NCI-H1048 (cell line): ENCODE measurements around the gene ECHDC3.

Experiments
- DNase-seq: peaks from one replicate; lab custom pipeline; 2025; lab: John Stamatoyannopoulos, UW

The ECHDC3 gene

GRCh38 chr10:11782793-11783557 is 40.8 kb downstream of the ECHDC3 start:
- DNase-seq, result peak; percentile 28

GRCh38 chr10:11783558-11783865 is 41.3 kb downstream of the ECHDC3 start:
- DNase-seq, result no peak

- DNase-seq, result no peak
Measured at GRCh38 chr10:11787374-11787773, 45.2 kb downstream of the ECHDC3 start.

- no peak for DNase-seq
Measured at GRCh38 chr10:11787846-11788245, 45.7 kb downstream of the ECHDC3 start.

- DNase-seq, result no peak
Measured at GRCh38 chr10:11789306-11789705, 47.1 kb downstream of the ECHDC3 start.

GRCh38 chr10:11789956-11790355 is 47.8 kb downstream of the ECHDC3 start:
- DNase-seq, result no peak

GRCh38 chr10:11793762-11794479 is 51.7 kb downstream of the ECHDC3 start:
- no peak for DNase-seq

- DNase-seq, result no peak
Measured at GRCh38 chr10:11794566-11794965, 52.4 kb downstream of the ECHDC3 start.

GRCh38 chr10:11795101-11795920 is 53.1 kb downstream of the ECHDC3 start:
- no peak for DNase-seq

GRCh38 chr10:11796474-11796873 is 54.3 kb downstream of the ECHDC3 start:
- DNase-seq, result no peak

- DNase-seq, result no peak
Measured at GRCh38 chr10:11797281-11797680, 55.1 kb downstream of the ECHDC3 start.

GRCh38 chr10:11797847-11798633 is 55.9 kb downstream of the ECHDC3 start:
- no peak for DNase-seq

GRCh38 chr10:11798845-11799735 is 56.9 kb downstream of the ECHDC3 start:
- DNase-seq, result no peak

GRCh38 chr10:11799736-11800080 is 57.5 kb downstream of the ECHDC3 start:
- DNase-seq, result no peak

GRCh38 chr10:11804336-11804735 is 62.2 kb downstream of the ECHDC3 start:
- DNase-seq, result no peak

GRCh38 chr10:11805792-11806191 is 63.6 kb downstream of the ECHDC3 start:
- no peak for DNase-seq

- no peak for DNase-seq
Measured at GRCh38 chr10:11806706-11807105, 64.5 kb downstream of the ECHDC3 start.

GRCh38 chr10:11808808-11809207 is 66.6 kb downstream of the ECHDC3 start:
- no peak for DNase-seq

- DNase-seq, result no peak
Measured at GRCh38 chr10:11810313-11810766, 68.2 kb downstream of the ECHDC3 start.

GRCh38 chr10:11810973-11811372 is 68.8 kb downstream of the ECHDC3 start:
- no peak for DNase-seq

GRCh38 chr10:11813177-11813576 is 71.0 kb downstream of the ECHDC3 start:
- no peak for DNase-seq
